GM12891 (cell line): ENCODE measurements around the gene THEMIS2.
"Not testable (repeated sequence)": the region's sequence is repeated elsewhere in the genome, so short reads cannot be mapped to it uniquely, and the experiment has no call there.

Experiments used
- DNase-seq: peaks from one replicate; pipeline ENCODE4 v3.0.0; 2011; ENCODE audit warnings: low spot score; ENCODE audit not compliant: insufficient read length
- FAIRE-seq: peaks from 2 replicates; lab custom pipeline; 2011; peaks lifted over from hg19 to GRCh38; lab: Jason Lieb, UNC
- PAX5 ChIP-seq: IDR thresholded peaks from 2 replicates; pipeline ENCODE4 v1.6.1; 2011; ENCODE audit warnings: low read length, moderate library complexity, mild to moderate bottlenecking; ENCODE audit not compliant: insufficient read depth, severe bottlenecking
- POLR2A ChIP-seq: IDR thresholded peaks from 2 replicates; pipeline ENCODE4 v1.6.1; 2011; ENCODE audit warnings: low read depth, low read length, control low read depth
- POLR2AphosphoS5 ChIP-seq: IDR thresholded peaks from 2 replicates; pipeline ENCODE4 v1.6.1; 2011; ENCODE audit warnings: low read depth, low read length, control low read depth
- POU2F2 ChIP-seq: IDR thresholded peaks from 2 replicates; pipeline ENCODE4 v1.6.1; 2011; ENCODE audit warnings: low read depth, mild to moderate bottlenecking, control low read depth, low read length, moderate library complexity
- SPI1 ChIP-seq: IDR thresholded peaks from 2 replicates; pipeline ENCODE4 v1.6.1; 2011; ENCODE audit warnings: low read depth, low read length, control low read depth
- TAF1 ChIP-seq: IDR thresholded peaks from 2 replicates; pipeline ENCODE4 v1.6.1; 2011; ENCODE audit warnings: low read depth, low read length, control low read depth

Gene THEMIS2

DNA sequence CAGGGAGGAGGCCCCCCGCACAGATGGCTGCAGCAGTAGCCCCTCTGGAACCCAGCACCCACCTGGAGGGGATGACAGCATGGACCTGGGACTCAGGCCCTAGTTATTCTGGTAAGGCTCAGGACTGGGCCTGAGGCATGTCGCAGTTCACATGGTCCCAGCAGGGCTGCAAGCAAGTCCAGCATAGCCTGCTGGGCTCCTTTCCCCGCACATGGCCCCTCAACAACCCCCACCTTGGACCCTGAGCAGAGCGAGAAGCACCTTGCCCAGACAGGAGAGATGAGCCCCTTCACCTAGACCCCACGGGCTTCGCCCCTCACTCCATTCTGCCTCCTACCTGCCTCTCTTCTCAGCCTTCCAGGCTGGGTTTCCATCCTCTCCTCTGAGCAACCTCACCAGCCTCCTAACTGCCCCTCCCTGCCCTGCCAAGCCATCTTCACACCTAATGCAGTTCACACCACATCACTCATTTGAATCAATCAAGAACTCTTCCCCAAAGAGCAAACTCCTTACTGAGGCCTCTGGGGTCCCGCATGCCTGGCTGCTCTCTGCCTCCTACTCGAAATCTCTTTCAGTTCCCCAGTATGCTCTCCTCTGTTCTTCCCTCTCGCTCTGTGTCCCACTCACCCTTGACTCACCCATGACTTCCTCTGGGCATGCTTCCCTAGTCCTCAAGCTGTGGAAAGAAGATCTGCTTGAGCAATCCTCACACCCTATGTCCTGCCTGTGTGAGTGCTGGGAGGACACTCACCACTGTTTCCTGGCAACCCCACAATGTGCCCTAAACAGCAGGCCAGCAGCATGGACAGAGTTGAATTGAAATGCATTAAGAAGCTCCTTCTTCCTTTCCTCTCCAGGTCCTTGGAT lies 9.4 kb upstream of the THEMIS2 start:
- peak; percentile 57; the same call in 1 of the 2 replicates for TF ChIP-seq POU2F2
- no peak for TF ChIP-seq POLR2A
- peak; percentile 20 for TF ChIP-seq PAX5
- TF ChIP-seq POLR2AphosphoS5 = no peak
- TF ChIP-seq SPI1 = peak; percentile 93
- no peak for TF ChIP-seq TAF1
- peak; percentile 31 for FAIRE-seq
- no peak for DNase-seq

DNA sequence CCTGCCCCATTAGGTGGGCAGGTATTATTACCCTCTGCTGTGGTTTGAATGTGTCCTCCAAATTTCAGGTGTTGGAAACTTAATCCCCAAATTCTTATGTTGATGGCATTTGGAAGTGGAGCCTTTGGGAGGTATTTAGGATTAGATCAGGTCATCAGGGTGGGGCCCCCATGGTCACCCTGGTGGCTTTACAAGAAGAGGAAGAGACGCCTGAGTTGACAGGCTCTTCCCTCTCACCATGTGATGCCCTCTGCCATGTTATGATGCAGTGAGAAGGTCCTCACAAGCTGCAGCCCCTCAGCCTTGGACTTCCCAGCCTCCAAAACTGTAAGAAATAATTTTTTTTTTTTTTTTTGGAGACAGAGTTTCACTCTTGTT lies 8.8 kb upstream of the THEMIS2 start:
- no peak for DNase-seq

DNA sequence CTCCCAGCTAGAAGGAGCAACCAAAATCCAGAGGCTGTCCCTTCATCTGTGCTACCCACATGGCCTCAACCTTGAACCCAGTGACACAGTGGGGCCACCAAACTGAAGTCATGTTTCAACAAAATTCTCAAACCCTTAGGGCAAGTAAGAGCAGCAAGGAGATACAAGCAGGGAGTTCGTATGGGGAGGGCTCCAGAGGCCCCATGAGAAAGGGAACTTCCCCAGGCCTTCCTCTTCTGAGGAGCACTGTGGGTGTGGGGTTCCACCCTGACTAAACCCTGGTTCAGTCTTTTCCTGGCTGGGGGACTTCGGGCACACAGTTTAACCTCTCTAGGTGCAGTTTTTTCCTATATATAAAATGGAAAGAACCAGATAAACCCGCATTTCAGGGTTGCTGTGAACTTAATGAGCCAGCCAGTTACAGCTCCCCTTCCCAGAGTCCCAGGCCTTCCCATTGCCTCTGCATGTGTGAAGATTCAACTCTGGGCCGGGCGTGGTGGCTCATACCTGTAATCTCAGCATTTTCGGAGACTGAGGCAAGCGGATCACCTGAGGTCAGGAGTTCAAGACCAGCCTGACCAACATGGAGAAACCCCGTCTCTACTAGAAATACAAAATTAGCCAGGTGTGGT lies 8.0 kb upstream of the THEMIS2 start:
- TF ChIP-seq SPI1 = peak; percentile 54
- TF ChIP-seq POLR2A = no peak
- no peak for TF ChIP-seq TAF1
- no peak for DNase-seq
- no peak for FAIRE-seq

More for the DNA sequence above, 8.8 kb upstream of the THEMIS2 start:
- TF ChIP-seq PAX5 (no peak), POU2F2 (no peak), POLR2AphosphoS5 (no peak), SPI1 (0 out of 2 replicates have a peak, but pooled peaks have one; percentile 11), POLR2A (no peak), TAF1 (no peak)
- no peak for FAIRE-seq

DNA sequence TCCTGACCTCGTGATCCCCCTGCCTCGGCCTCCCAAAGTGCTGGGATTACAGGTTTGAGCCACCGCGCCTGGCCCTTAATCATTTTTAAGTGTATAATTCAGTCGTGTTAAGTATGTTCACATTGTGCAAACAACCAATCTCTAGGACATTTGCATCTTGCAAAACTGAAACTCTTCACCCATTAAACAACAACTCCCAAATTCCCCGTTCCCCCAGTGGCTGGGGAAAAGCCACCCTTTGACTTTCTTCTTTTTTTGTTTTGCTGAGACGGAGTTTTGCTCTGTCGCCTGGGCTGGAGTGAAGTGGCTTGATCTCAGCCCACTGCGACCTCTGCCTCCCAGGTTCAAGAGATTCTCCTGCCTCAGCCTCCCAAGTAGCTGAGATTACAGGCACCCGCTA lies 6.5 kb upstream of the THEMIS2 start:
- DNase-seq (no peak), FAIRE-seq (no peak)
- no peak for TF ChIP-seq SPI1
- no peak for TF ChIP-seq POLR2AphosphoS5
- TF ChIP-seq POLR2A = no peak
- no peak for TF ChIP-seq TAF1
- TF ChIP-seq PAX5 = no peak
- TF ChIP-seq POU2F2 = no peak

DNA sequence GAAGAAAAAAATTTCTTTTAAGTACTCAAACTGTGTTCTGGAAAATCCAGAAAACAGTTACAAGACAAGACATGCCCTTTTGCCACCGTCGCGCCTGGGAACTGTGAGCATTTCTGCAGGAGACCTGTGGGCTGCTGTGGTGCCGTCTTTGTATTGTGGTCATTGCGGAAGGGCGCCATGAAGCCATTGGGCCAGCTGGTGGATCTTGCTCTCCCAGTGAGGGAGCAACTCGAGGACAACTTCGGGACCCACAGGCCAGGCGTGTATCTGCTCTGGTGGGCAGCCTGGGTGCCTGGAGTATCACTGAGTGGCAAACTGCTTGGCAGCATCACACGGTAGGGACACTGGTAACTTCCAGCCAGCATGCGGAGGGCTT lies 3.8 kb upstream of the THEMIS2 start:
- TF ChIP-seq POLR2AphosphoS5 = no peak
- TF ChIP-seq SPI1 = no peak
- TF ChIP-seq POLR2A = no peak
- TF ChIP-seq TAF1 = no peak
- no peak for FAIRE-seq
- no peak for DNase-seq

DNA sequence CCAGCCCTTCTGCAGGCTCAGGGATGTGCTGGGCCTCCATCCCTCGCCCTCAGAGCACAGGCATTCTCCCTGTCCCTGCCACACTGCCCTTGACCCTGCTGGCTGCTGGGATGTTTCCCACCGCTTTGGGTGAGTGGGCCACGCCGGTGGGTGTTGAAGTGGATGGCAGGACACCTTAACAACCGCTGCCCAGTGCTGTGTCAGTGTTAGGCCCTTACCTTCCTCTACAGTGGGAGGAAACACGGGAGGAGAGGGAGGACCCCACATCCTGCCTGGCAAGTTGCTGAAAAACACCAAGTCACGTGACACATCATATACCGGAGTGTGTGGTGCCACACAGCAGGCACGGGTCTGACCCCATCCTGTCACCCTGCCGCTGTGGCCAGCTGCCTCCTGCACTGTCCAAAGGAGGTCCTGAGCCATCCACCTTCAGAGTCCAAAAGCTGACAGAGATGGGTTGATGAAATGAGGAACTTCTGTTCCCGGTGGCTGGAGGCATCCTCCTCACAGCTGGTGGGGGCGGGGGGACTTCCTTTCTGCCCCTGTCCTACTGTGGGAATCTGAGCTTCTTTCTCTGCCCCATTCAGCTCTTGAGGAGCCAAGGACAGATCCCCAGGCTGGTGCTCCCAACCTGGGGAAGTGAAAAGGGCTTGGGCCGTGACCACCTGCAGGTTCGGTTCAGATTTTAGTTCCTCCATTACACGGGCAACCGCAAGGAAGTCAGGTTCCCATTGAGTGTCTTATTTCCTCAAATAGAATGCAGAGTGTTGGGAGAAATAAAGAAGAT lies 3.2 kb upstream of the THEMIS2 start:
- TF ChIP-seq POLR2AphosphoS5 (no peak), PAX5 (no peak), POLR2A (no peak), SPI1 (peak; percentile 58), TAF1 (peak; percentile 44; the same call in 1 of the 2 replicates), POU2F2 (no peak)
- FAIRE-seq = peak; percentile 96

DNA sequence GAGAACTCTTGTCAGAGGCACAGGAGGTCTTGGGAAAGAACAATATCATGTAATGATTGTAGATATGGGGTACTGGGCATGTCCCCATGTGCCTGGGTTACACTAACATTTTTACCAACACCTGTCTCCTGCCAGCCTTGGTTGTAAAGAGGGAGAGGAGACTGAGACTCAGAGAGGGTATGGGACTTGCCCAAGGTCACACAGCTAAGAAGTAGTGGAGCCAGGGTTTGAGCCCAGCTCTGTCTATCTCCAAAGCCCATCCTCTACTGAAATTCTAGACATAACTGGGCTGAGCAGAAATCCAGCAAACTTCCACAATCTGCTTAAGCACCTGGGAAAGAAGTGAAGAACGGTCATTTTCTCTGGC lies 2.6 kb upstream of the THEMIS2 start:
- DNase-seq (no peak), FAIRE-seq (no peak)
- no peak for TF ChIP-seq TAF1

More for the DNA sequence above, 3.2 kb upstream of the THEMIS2 start:
- DNase-seq = no peak

DNA sequence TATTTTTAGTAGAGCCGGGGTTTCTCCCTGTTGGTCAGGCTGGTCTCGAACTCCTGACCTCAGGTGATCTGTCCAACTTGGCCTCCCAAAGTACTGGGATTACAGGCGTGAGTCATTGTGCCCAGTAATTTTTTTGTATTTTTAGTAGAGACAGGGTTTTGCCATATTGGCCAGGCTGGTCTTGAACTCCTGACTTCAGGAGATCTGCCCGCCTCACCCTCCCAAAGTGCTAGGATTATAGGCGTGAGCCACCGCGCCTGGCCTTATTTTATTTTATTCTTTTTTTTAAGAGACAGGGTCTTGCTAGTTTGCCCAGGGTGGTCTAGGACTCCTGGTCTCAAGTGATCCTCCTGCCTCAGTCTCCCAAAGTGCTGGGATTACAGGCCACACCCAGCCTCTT lies 1.3 kb upstream of the THEMIS2 start:
- DNase-seq, FAIRE-seq: not testable (repeated sequence)

DNA sequence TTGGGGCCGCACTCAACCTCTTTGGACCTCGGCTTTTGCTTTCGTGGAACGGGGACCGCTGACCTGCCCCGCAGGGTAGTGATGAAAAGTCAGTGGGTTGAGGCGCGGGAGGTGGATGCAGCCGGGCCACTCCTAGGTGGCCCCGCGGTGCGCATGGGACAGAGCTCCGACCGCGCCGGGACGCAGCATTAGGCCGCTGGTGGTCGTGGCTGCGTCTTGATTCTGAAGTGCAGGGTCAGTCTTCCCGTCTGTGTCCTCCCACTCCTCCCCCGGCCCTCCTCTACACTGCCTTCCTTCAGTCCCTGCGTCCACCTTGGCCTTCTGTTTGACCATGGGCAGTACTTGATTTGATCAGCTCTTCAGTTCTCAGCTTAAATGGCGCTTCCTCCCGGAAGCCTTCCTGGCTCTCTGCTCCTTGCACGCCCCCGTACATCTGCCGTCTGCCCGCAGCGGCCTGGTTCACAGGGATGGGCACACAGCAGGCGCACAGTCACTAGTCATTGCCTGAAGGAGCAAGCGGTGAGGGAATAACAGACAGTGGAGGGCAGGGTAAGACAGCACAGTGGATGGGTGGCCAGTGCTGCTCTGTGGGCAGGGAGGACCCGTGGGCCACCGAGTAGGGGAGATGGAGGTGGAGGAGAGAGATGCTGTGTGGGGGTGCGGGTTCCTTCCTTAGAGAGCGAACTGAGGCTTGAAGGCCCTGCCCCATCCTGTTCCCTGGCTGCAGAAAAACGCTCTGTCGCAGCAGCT lies 633 bp downstream of the THEMIS2 start:
- DNase-seq = no peak
- TF ChIP-seq PAX5 (no peak), TAF1 (no peak), POLR2A (no peak; the same call in 1 of the 2 replicates), POLR2AphosphoS5 (no peak), SPI1 (0 out of 2 replicates have a peak, but pooled peaks have one; percentile 9), POU2F2 (no peak)
- FAIRE-seq = peak; percentile 97
